Liver (tissue), 9 donors: ENCODE measurements around the gene LRRTM4. TPM values are rescaled to one million over a fixed set of nuclear protein-coding genes. Genes with fewer than 3 reads are reported as not detected.

Experiments
- DNase-seq: peaks from one replicate; pipeline ENCODE4 v3.0.0-alpha.2; 2017; ENCODE audit warnings: low spot score
- H3K27ac ChIP-seq, 2 donors: one replicate each; pipeline ENCODE4 v1.7.0; 2013; ENCODE audit warnings: inconsistent platforms in 2 of 2, low read length in 2 of 2, control low read depth in 1 of 2, low read depth in 1 of 2, mild to moderate bottlenecking in 1 of 2
- H3K27me3 ChIP-seq, 4 donors: one replicate each; pipeline versions ENCODE4 v1.6.1 to v1.7.0; 2013; ENCODE audit warnings: low read length in 3 of 4, inconsistent platforms in 1 of 4, mild to moderate bottlenecking in 1 of 4, moderate library complexity in 1 of 4; ENCODE audit not compliant: control insufficient read depth in 4 of 4, insufficient read depth in 4 of 4
- H3K36me3 ChIP-seq, 4 donors: one replicate each; pipeline versions ENCODE4 v1.6.1 to v1.7.0; 2013; ENCODE audit warnings: low read length in 3 of 4, mild to moderate bottlenecking in 3 of 4, low read depth in 1 of 4, moderate library complexity in 1 of 4; ENCODE audit not compliant: control insufficient read depth in 4 of 4, insufficient read depth in 3 of 4
- H3K4me1 ChIP-seq, 4 donors: one replicate each; pipeline versions ENCODE4 v1.6.1 to v1.7.0; 2013; ENCODE audit warnings: low read length in 3 of 4, mild to moderate bottlenecking in 3 of 4, moderate library complexity in 1 of 4; ENCODE audit not compliant: control insufficient read depth in 4 of 4, insufficient read depth in 4 of 4
- H3K4me3 ChIP-seq, 3 donors: one replicate each; pipeline versions ENCODE4 v1.6.1 to v1.7.0; 2013; ENCODE audit warnings: low read length in 3 of 3, control low read depth in 1 of 3, low read depth in 1 of 3, mild to moderate bottlenecking in 1 of 3
- H3K9ac ChIP-seq, 2 donors: one replicate each; pipeline ENCODE4 v1.7.0; 2013; ENCODE audit warnings: low read length in 2 of 2, mild to moderate bottlenecking in 2 of 2, moderate library complexity in 2 of 2, control low read depth in 1 of 2, low read depth in 1 of 2
- H3K9me3 ChIP-seq, 4 donors: one replicate each; pipeline versions ENCODE4 v1.6.1 to v1.7.0; 2013; ENCODE audit warnings: low read length in 3 of 4; ENCODE audit not compliant: control insufficient read depth in 4 of 4
- ATF3 ChIP-seq: IDR thresholded peaks from 2 replicates; pipeline ENCODE4 v1.6.1; 2016; ENCODE audit warnings: antibody characterized with exemption
- CTCF ChIP-seq: fragments of 150-350 bp; IDR thresholded peaks from 2 replicates; pipeline ENCODE4 v1.5.1; 2017; ENCODE audit warnings: improper control_type of control experiment, low read depth, low read length; ENCODE audit not compliant: missing input control
- EGR1 ChIP-seq, 2 donors: IDR thresholded peaks; 2 replicates each; pipeline ENCODE4 v1.6.1; 2016 to 2018; ENCODE audit warnings: antibody characterized with exemption in 2 of 2, low read depth in 2 of 2
- FOXA1 ChIP-seq: IDR thresholded peaks from 2 replicates; pipeline ENCODE4 v1.6.1; 2016; ENCODE audit warnings: antibody characterized with exemption
- FOXA2 ChIP-seq: IDR thresholded peaks from 2 replicates; pipeline ENCODE4 v1.6.1; 2016; ENCODE audit warnings: antibody characterized with exemption
- GABPA ChIP-seq, 2 donors: IDR thresholded peaks in 1 of 2; conservative IDR thresholded peaks in 1 of 2; 2 replicates each; pipeline ENCODE4 v1.6.1; 2016; ENCODE audit warnings: antibody characterized with exemption in 2 of 2, mild to moderate bottlenecking in 1 of 2, moderate library complexity in 1 of 2
- HNF4A ChIP-seq, 2 donors: conservative IDR thresholded peaks; 2 replicates each; pipeline ENCODE4 v1.6.1; 2016; ENCODE audit warnings: antibody characterized with exemption in 2 of 2, mild to moderate bottlenecking in 2 of 2
- HNF4G ChIP-seq: IDR thresholded peaks from 2 replicates; pipeline ENCODE4 v1.6.1; 2016; ENCODE audit warnings: antibody characterized with exemption
- JUND ChIP-seq, 2 donors: IDR thresholded peaks; 2 replicates each; pipeline ENCODE4 v1.6.1; 2016; ENCODE audit warnings: antibody characterized with exemption in 2 of 2
- MAX ChIP-seq: IDR thresholded peaks from 2 replicates; pipeline ENCODE4 v1.6.1; 2016; ENCODE audit warnings: antibody characterized with exemption
- NR2F2 ChIP-seq: IDR thresholded peaks from 2 replicates; pipeline ENCODE4 v1.6.1; 2016; ENCODE audit warnings: antibody characterized with exemption
- RAD21 ChIP-seq, 2 donors: IDR thresholded peaks; 2 replicates each; pipeline ENCODE4 v1.6.1; 2016; ENCODE audit warnings: antibody characterized with exemption in 2 of 2, mild to moderate bottlenecking in 2 of 2
- REST ChIP-seq: IDR thresholded peaks from 2 replicates; pipeline ENCODE4 v1.6.1; 2016; ENCODE audit warnings: antibody characterized with exemption, mild to moderate bottlenecking
- RXRA ChIP-seq, 2 donors: IDR thresholded peaks; 2 replicates each; pipeline ENCODE4 v1.6.1; 2017 to 2018; ENCODE audit warnings: antibody characterized with exemption in 2 of 2, mild to moderate bottlenecking in 1 of 2
- SP1 ChIP-seq: IDR thresholded peaks from 2 replicates; pipeline ENCODE4 v1.6.1; 2018; ENCODE audit warnings: antibody characterized with exemption, mild to moderate bottlenecking
- TAF1 ChIP-seq: conservative IDR thresholded peaks from 2 replicates; pipeline ENCODE4 v1.6.1; 2016; ENCODE audit warnings: antibody characterized with exemption, mild to moderate bottlenecking
- YY1 ChIP-seq: IDR thresholded peaks from 2 replicates; pipeline ENCODE4 v1.6.1; 2016; ENCODE audit warnings: antibody characterized with exemption, mild to moderate bottlenecking
- ZBTB33 ChIP-seq: IDR thresholded peaks from 2 replicates; pipeline ENCODE4 v1.6.1; 2016; ENCODE audit warnings: antibody characterized with exemption
- WGBS: extraction: QIAGEN DNeasy Blood & Tissue Kit; methylation state at CpG from one replicate; pipeline ENCODE4 v1.1.7; 2013; 5-methylcytosine and 5-hydroxymethylcytosine counted together
- polyA plus RNA-seq, 2 donors: library from polyadenylated mRNA; stranded (reverse) in 1 of 2; unstranded in 1 of 2; fragments of 200-250 nt in 1 of 2; fragments of >200 nt in 1 of 2; fragmentation: Nextera tagmentation in 1 of 2; extraction: Ambion mirVana in 1 of 2; gene quantifications; one replicate each; pipeline versions ENCODE4 v1.2.1 to v1.2.3, GENCODE V29; 2013 to 2015
- total RNA-seq, 2 donors: library from RNA; depleted of rRNA; stranded (reverse); fragments of >200 nt; gene quantifications; one replicate each; pipeline ENCODE4 v1.2.3, GENCODE V29; 2014
- donor health status: healthy.
- donor health status: healthy.
- donor health status: healthy.
- donor health status: healthy.
- donor health status: healthy.

The LRRTM4 gene
- total and polyA plus RNA-seq, 4 donors: 0.06 to 0.09 (median 0.08) TPM; not detected in 1

GRCh38 chr2:77522888-77523287 lies 712 bp upstream of the LRRTM4 start:
- Histone ChIP-seq H3K4me3 (no peak overlapping the region), H3K9me3 (no peaks in the 10 kb centered on the region), H3K27ac (no peak overlapping the region), H3K9ac (no peak overlapping the region), H3K4me1 (peaks cover 0 to 14% (median 13%) of the 10 kb centered on the region in 4 donors), H3K27me3 (no peaks in the 10 kb centered on the region), H3K36me3 (no peaks in the 10 kb centered on the region)
- TF ChIP-seq HNF4A (conservative IDR thresholded peaks at IDR 0.05) (no peak), FOXA1 (no peak), GABPA (IDR thresholded peaks at IDR 0.05 in 1 of 2, conservative IDR thresholded peaks at IDR 0.05 in 1 of 2) (no peak), REST (no peak), ATF3 (no peak), MAX (no peak)
- no peak for DNase-seq
- WGBS: 82% methylated on average over 1 of the region's 1 CpG

GRCh38 chr2:77521548-77521891 lies 656 bp downstream of the LRRTM4 start:
- H3K36me3 ChIP-seq: no peaks in the 10 kb centered on the region
- no peak overlapping the region for H3K4me3 ChIP-seq
- H3K27ac ChIP-seq: no peak overlapping the region
- TF ChIP-seq FOXA1 (no peak), JUND (IDR thresholded peaks at IDR 0.05) (no peak), REST (no peak), HNF4G (no peak), YY1 (no peak), FOXA2 (no peak), HNF4A (conservative IDR thresholded peaks at IDR 0.05) (no peak), TAF1 (no peak), ZBTB33 (no peak), CTCF (no peak), EGR1 (IDR thresholded peaks at IDR 0.05; ENCODE audit: low read depth in 2 of 2) (no peak), NR2F2 (no peak), MAX (no peak), GABPA (IDR thresholded peaks at IDR 0.05 in 1 of 2, conservative IDR thresholded peaks at IDR 0.05 in 1 of 2) (no peak), ATF3 (no peak), RAD21 (IDR thresholded peaks at IDR 0.05) (no peak), RXRA (IDR thresholded peaks at IDR 0.05) (no peak), SP1 (no peak)
- H3K9ac ChIP-seq: no peak overlapping the region
- no peak for DNase-seq
- WGBS: 43% methylated on average over 7 of the region's 7 CpGs
- H3K4me1 ChIP-seq: peaks cover 0 to 14% (median 13%) of the 10 kb centered on the region in 4 donors
- H3K9me3 ChIP-seq: no peaks in the 10 kb centered on the region
- no peaks in the 10 kb centered on the region for H3K27me3 ChIP-seq
